Keratinocyte (primary cell): ENCODE data around the gene ARHGAP8. TPM values are rescaled to one million over a fixed set of nuclear protein-coding genes. Genes with fewer than 3 reads are reported as not detected.

ENCODE experiments used
- DNase-seq: peaks from one replicate; pipeline ENCODE4 v3.0.0-alpha.2; 2011; ENCODE audit warnings: low read depth, missing footprints, low spot score
- FAIRE-seq: peaks from 2 replicates; lab custom pipeline; 2011; peaks lifted over from hg19 to GRCh38; lab: Jason Lieb, UNC
- H2AFZ ChIP-seq: 2 replicates; pipeline ENCODE4 v1.6.0; 2012; ENCODE audit warnings: low read length, control low read depth, inconsistent platforms; ENCODE audit not compliant: control insufficient read depth
- H3K27ac ChIP-seq: 2 replicates; pipeline ENCODE4 v1.5.1; 2011; ENCODE audit warnings: low read length; ENCODE audit not compliant: control insufficient read depth, insufficient read depth
- H3K27me3 ChIP-seq: 3 replicates; pipeline ENCODE4 v1.6.0; 2011; ENCODE audit warnings: low read length; ENCODE audit not compliant: control insufficient read depth, insufficient read depth; ENCODE audit errors: extremely low read depth
- H3K36me3 ChIP-seq, 2 experiments: 2 replicates in 1 of 2; 3 replicates in 1 of 2; pipeline ENCODE4 v1.5.1; 2011; ENCODE audit warnings: low read length in 2 of 2, mild to moderate bottlenecking in 1 of 2; ENCODE audit not compliant: control insufficient read depth in 2 of 2, insufficient read depth in 2 of 2; ENCODE audit errors: extremely low read depth in 1 of 2
- H3K4me1 ChIP-seq: 3 replicates; pipeline ENCODE4 v1.5.1; 2011; ENCODE audit warnings: low read length; ENCODE audit not compliant: control insufficient read depth, insufficient read depth; ENCODE audit errors: extremely low read depth
- H3K4me2 ChIP-seq: 3 replicates; pipeline ENCODE4 v1.6.0; 2011; ENCODE audit warnings: low read depth, low read length; ENCODE audit not compliant: control insufficient read depth, insufficient read depth; ENCODE audit errors: extremely low read depth
- H3K4me3 ChIP-seq, 3 experiments: fragments of 200-600 bp in 1 of 3; sonication (generic) in 1 of 3; 2 replicates in 2 of 3; 3 replicates in 1 of 3; pipeline ENCODE4 v1.5.1; 2011 to 2016; ENCODE audit warnings: low read length in 3 of 3, mild to moderate bottlenecking in 3 of 3, control low read depth in 2 of 3, inconsistent platforms in 1 of 3, low read depth in 1 of 3, mixed read lengths in 1 of 3, mixed run types in 1 of 3, moderate library complexity in 1 of 3; ENCODE audit not compliant: control insufficient read depth in 2 of 3, insufficient read depth in 2 of 3; ENCODE audit errors: extremely low read depth in 1 of 3
- H3K79me2 ChIP-seq: 2 replicates; pipeline ENCODE4 v1.6.0; 2012; ENCODE audit warnings: low read length; ENCODE audit not compliant: control insufficient read depth, insufficient read depth
- H3K9ac ChIP-seq: 3 replicates; pipeline ENCODE4 v1.6.0; 2011; ENCODE audit warnings: low read length; ENCODE audit not compliant: control insufficient read depth, insufficient read depth; ENCODE audit errors: extremely low read depth
- H3K9me1 ChIP-seq: 3 replicates; pipeline ENCODE4 v1.6.0; 2011; ENCODE audit warnings: low read length; ENCODE audit not compliant: control insufficient read depth, insufficient read depth; ENCODE audit errors: extremely low read depth
- H3K9me3 ChIP-seq: 2 replicates; pipeline ENCODE4 v1.5.1; 2012; ENCODE audit warnings: low read depth, low read length; ENCODE audit not compliant: control insufficient read depth
- H4K20me1 ChIP-seq: 3 replicates; pipeline ENCODE4 v1.6.0; 2011; ENCODE audit warnings: low read length; ENCODE audit not compliant: control insufficient read depth, insufficient read depth; ENCODE audit errors: extremely low read depth
- EZH2 ChIP-seq: IDR thresholded peaks from one replicate; pipeline ENCODE4 v1.6.1; 2012; ENCODE audit warnings: inconsistent platforms, mild to moderate bottlenecking, low read length, moderate library complexity
- dilution Hi-C: fragments of 300-500 bp; cut with MboI; formaldehyde crosslinking; loops from one replicate; pipeline ENCODE4 v1.7.0; 2020; ENCODE audit warnings: low sequenced_read_pairs; ENCODE audit not compliant: extremely low pct_ligation_motif_present
- polyA plus RNA-seq, 5 experiments: library from polyadenylated mRNA; depleted of rRNA in 3 of 5; stranded (reverse) in 3 of 5; stranded (forward) in 1 of 5; unstranded in 1 of 5; fragments of >200 nt; gene quantifications; 1 replicate in 1 of 5; 2 replicates in 3 of 5; 3 replicates in 1 of 5; pipeline versions ENCODE4 v1.2.1 to v1.2.3, GENCODE V29; 2011 to 2012; ENCODE audit warnings: missing spikeins in 2 of 5, low read depth in 1 of 5, low replicate concordance in 1 of 5
- TF ChIP-seq, protein P1 (sequence below), 3 experiments: IDR thresholded peaks in 1 of 3; conservative IDR thresholded peaks in 1 of 3; optimal IDR thresholded peaks in 1 of 3; 2 replicates in 2 of 3; 3 replicates in 1 of 3; pipeline versions ENCODE3 to v1.5.1; 2011; ENCODE audit warnings: low read length in 3 of 3, mild to moderate bottlenecking in 3 of 3, moderate library complexity in 2 of 3, control low read depth in 1 of 3, inconsistent platforms in 1 of 3; ENCODE audit not compliant: insufficient read depth in 2 of 3; ENCODE audit errors: extremely low read depth in 1 of 3

ARHGAP8 gene
- polyA plus RNA-seq, 1 donor (not counting 4 experiments of a cell fraction or from before 2014, with no cell fraction given) = 21.3 TPM

DNA sequence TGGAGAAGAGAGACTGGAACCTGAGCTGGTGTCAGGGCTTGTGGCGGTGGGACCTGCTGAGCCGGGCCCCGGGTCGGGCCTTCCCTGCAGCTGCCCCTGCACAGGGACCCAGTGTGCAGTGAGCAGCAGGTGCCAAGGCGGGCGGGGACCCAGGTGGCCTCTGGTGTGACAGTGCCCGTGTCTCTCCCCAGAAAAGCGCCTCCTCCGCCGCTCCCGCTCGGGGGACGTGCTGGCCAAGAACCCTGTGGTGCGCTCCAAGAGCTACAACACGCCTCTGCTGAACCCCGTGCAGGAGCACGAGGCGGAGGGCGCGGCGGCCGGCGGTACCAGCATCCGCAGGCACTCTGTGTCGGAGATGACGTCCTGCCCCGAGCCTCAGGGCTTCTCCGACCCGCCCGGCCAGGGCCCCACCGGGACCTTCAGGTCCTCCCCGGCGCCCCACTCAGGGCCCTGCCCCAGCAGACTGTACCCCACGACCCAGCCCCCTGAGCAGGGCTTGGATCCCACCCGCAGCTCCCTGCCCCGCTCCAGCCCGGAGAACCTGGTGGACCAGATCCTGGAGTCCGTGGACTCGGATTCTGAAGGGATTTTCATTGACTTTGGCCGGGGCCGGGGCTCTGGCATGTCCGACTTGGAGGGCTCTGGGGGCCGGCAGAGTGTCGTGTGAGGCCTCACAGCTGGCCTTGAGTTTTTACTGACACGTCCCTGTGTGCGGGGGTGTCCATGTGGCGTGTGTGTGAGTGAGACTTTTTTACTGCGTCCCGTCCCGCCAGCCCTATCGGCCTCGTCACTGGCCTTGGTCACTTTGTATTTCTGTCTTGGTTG is 15.6 kb upstream of the ARHGAP8 start:
- dilution Hi-C loops = no loop called here
- FAIRE-seq = no peak

DNA sequence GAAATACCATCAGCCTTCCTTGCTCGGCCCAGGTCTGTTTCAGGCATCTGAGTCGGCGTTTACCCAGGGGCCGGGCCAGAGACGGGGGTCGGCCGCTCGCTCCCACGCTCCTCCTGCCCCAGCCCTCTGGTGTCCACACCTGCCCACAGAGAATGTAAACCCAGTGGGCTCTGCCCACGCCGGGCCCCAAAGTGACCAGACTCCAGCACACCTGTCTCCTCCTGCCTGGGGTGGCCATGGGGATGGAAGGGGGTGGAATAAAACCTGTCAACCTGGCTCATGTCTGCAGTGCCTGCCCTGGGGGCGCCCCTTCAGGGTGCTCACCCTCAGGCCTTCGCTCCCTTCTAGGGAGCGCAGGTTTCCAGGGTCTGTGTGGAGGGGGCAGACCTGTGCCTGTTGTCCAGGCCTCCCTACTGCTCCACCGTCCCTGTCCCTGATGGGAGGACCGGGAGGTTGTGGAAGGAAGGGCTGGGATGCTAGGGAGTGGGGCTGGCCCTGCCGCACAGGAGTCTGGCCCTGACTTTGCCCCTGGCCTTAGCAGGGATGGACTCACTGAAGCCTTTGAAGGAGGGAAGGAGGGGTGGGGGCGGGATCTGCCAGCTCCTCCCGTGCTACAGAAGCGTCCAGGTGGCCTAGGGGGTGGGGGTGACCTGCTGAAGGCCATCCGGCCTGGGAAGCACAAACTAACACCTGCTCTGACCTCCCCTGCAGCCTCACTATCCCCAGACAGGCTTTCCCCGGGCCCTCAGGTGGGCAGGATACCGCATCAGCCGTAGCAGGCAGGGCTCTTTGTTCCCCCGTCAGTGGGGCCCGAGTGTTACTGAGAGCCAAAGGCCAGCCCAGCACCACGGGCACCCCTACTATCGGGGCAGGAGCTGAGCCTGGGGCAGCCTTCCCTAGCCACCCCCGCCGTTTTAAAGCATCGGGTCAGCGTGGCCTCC is 14.7 kb upstream of the ARHGAP8 start:
- Histone ChIP-seq H3K4me2 (peak overlapping the region; percentile 27), H4K20me1 (no peaks in the 10 kb centered on the region), H2AFZ (no peak overlapping the region), H3K9me1 (no peaks in the 10 kb centered on the region), H3K27ac (no peak overlapping the region), H3K36me3 (peaks cover 0 to 2% of the 10 kb centered on the region in 2 experiments), H3K4me3 (no peak overlapping the region), H3K9ac (peak overlapping the region; percentile 28), H3K4me1 (peaks cover 13% of the 10 kb centered on the region), H3K79me2 (no peaks in the 10 kb centered on the region), H3K27me3 (peaks cover 18% of the 10 kb centered on the region), H3K9me3 (no peaks in the 10 kb centered on the region)
- DNase-seq = no peak
- TF ChIP-seq, protein P1, sequence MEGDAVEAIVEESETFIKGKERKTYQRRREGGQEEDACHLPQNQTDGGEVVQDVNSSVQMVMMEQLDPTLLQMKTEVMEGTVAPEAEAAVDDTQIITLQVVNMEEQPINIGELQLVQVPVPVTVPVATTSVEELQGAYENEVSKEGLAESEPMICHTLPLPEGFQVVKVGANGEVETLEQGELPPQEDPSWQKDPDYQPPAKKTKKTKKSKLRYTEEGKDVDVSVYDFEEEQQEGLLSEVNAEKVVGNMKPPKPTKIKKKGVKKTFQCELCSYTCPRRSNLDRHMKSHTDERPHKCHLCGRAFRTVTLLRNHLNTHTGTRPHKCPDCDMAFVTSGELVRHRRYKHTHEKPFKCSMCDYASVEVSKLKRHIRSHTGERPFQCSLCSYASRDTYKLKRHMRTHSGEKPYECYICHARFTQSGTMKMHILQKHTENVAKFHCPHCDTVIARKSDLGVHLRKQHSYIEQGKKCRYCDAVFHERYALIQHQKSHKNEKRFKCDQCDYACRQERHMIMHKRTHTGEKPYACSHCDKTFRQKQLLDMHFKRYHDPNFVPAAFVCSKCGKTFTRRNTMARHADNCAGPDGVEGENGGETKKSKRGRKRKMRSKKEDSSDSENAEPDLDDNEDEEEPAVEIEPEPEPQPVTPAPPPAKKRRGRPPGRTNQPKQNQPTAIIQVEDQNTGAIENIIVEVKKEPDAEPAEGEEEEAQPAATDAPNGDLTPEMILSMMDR (optimal IDR thresholded peaks at IDR 0.05 in 1 of 3, IDR thresholded peaks at IDR 0.05 in 1 of 3, conservative IDR thresholded peaks at IDR 0.05 in 1 of 3; ENCODE audit: extremely low read depth in 1 of 3, insufficient read depth in 2 of 3, low read length in 3 of 3) = no peak
- TF ChIP-seq EZH2 = no peak
- dilution Hi-C loops = no loop called here
- FAIRE-seq = no peak

More for the DNA sequence above, 15.6 kb upstream of the ARHGAP8 start:
- H3K9me3 ChIP-seq = no peaks in the 10 kb centered on the region
- H3K36me3 ChIP-seq = peaks cover 0 to 2% of the 10 kb centered on the region in 2 experiments
- H3K4me3 ChIP-seq = no peak overlapping the region
- H3K79me2 ChIP-seq = no peaks in the 10 kb centered on the region
- H3K27me3 ChIP-seq = peaks cover 18% of the 10 kb centered on the region
- H4K20me1 ChIP-seq = no peaks in the 10 kb centered on the region
- DNase-seq = no peak
- no peaks in the 10 kb centered on the region for H3K9me1 ChIP-seq
- no peak for TF ChIP-seq EZH2
- TF ChIP-seq, protein P1 (optimal IDR thresholded peaks at IDR 0.05 in 1 of 3, IDR thresholded peaks at IDR 0.05 in 1 of 3, conservative IDR thresholded peaks at IDR 0.05 in 1 of 3; ENCODE audit: extremely low read depth in 1 of 3, insufficient read depth in 2 of 3, low read length in 3 of 3) = no peak
- H2AFZ ChIP-seq = no peak overlapping the region
- H3K4me1 ChIP-seq = peaks cover 13% of the 10 kb centered on the region
- H3K27ac ChIP-seq = no peak overlapping the region
- H3K4me2 ChIP-seq = no peak overlapping the region
- no peak overlapping the region for H3K9ac ChIP-seq
